DMS153 (cell line): ENCODE data around the gene ABHD3.
"Not testable (repeated sequence)": the region's sequence is repeated elsewhere in the genome, so short reads cannot be mapped to it uniquely, and the experiment has no call there.

Source experiments
- DNase-seq: peaks from one replicate; lab custom pipeline; 2025; lab: John Stamatoyannopoulos, UW

The ABHD3 gene

DNA sequence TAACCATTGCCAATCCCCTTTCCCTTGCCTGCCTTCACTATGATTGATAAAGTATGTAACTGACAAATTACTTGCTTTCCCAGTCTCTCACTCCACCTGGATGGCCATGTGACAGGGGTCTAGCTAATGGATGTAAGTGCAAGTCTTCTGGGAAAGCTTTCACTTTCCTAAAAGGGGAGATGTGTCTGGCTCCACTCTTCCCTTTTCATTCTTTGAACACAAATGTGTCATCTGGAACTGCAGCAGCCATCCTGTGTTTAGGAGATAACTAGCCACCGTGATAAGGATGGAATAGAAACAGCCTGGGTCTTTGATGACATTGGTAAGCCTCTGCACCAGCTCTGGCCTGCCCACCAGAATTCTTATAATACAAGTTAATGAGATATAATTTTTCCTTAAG is 54.3 kb downstream of the ABHD3 start:
- no peak for DNase-seq

- not testable (repeated sequence) for DNase-seq
These were observed 64.2 kb downstream of the ABHD3 start for GRCh38 chr18:21640375-21640774.

- DNase-seq: no peak
These were observed 65.8 kb downstream of the ABHD3 start for GRCh38 chr18:21638822-21639221.

- no peak for DNase-seq
These were observed 67.8 kb downstream of the ABHD3 start for GRCh38 chr18:21636769-21637168.

- no peak for DNase-seq
These were observed 69.9 kb downstream of the ABHD3 start for GRCh38 chr18:21634588-21635199.

GRCh38 chr18:21632393-21632792 is 72.2 kb downstream of the ABHD3 start:
- DNase-seq: no peak

GRCh38 chr18:21629089-21629832 is 75.3 kb downstream of the ABHD3 start:
- DNase-seq: no peak

DNA sequence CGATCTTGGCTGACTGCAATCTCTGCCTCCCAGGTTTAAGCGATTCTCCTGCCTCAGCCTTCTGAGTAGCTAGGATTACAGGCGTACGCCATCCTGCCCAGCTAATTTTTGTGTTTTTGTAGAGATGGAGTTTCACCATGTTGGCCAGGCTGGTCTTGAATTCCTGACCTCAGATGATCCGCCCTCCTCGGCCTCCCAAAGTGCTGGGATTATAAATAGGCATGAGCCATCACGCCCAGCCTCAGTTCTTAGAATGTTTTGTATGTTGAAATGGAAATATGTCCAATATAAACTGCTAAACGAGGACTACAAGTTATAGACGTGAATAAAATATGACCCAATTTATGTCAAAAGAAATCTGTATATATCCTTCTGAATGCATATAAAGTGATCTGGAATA is 82.9 kb downstream of the ABHD3 start:
- not testable (repeated sequence) for DNase-seq

GRCh38 chr18:21612125-21613039 is 92.2 kb downstream of the ABHD3 start, which contains the start of gene SNRPD1:
Gene SNRPD1 (plus strand): TSS chr18:21612314. CDS start chr18:21612430, 116 bp downstream.
- peak; percentile 89 for DNase-seq

DNA sequence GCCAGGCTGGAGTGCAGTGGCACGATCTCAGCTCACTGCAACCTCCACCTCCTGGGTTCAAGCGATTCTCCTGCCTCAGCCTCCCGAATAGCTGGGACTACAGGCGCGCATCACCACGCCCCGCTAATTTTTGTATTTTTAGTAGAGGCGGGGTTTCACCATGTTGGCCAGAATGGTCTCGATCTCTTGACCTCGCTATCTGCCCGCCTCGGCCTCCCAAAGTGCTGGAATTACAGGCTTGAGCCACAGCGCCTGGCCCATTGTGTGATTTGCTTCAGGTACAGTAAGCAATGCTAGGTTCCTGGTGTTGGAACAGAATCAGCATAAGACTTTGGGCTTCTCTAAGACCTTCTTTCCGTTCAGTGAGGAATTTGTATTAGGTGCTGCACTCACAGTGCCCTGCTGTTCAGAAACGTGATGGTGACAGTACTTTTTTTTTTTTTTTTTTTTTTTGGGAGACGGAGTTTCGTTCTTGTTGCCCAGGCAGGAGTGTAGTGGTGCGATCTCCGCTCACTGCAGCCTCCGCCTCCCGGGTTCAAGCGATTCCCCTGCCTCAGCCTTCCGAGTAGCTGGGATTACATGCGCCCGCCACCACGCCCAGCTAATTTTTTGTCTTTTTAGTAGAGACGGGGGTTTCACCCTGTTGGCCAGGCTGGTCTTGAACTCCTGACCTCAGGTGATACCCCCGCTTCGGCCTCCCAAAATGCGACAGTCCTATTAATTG is 93.0 kb downstream of the ABHD3 start:
- DNase-seq: not testable (repeated sequence)

- no peak for DNase-seq
These were observed 99.4 kb downstream of the ABHD3 start for GRCh38 chr18:21605213-21605612.

DNA sequence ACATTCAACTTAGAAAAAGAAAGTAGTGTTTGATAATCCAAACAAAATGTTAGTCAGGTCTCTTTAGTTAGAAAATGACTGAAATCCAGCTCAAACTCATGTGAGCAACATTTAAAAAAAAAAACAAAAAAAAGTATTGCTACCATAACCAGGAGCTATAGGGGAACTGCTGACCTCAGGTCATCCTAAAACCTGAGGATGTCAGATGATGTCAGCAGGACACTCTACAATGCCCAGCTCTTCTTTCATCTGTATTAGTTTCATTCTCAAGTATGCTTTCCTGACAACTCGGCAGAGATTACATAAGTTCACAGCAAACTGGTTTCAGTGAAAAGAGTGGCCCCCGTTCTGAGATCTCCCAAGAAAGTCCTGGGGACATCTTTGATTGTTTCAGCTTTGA is 99.9 kb downstream of the ABHD3 start:
- no peak for DNase-seq

DNA sequence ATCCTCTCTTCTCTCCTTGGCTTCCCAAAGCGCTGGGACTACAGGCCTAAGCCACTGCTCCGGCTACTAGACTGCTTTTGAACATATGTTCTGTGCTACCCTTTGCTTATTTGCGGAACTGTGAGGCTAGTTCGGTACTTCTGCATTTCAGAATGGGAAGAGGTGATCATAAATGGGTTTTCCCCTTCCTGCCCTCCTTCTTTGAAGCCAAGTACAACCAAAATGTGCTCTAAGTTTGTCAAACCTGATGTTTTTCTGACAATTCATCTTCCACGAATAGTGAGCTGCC is 102.3 kb downstream of the ABHD3 start:
- DNase-seq: no peak
